ENCODE data around the gene TACC3. TPM values are rescaled to one million over a fixed set of nuclear protein-coding genes. Genes with fewer than 3 reads are reported as not detected.

TACC3 gene
- total RNA-seq, 1 donor from 2014 or later, result 91.4 TPM

GRCh38 chr4:1757836-1758235 lies 36.5 kb downstream of the TACC3 start:
- H3K27ac Mint-ChIP-seq, result no peak overlapping the region
- no peaks in the 10 kb centered on the region for H3K9me3 Mint-ChIP-seq
- H3K27me3 Mint-ChIP-seq, result no peaks in the 10 kb centered on the region
- no peak for TF ChIP-seq CTCF (conservative IDR thresholded peaks at IDR 0.05)
- no peaks in the 10 kb centered on the region for H3K4me1 Mint-ChIP-seq (ENCODE audit: unreplicated experiment)
- no peak for DNase-seq (ENCODE audit: extremely low spot score, unreplicated experiment)
- no peaks in the 10 kb centered on the region for H3K36me3 Mint-ChIP-seq
- no peak overlapping the region for H3K4me3 Mint-ChIP-seq

GRCh38 chr4:1758306-1759121 lies 37.2 kb downstream of the TACC3 start:
- Mint-ChIP-seq H3K36me3 (no peaks in the 10 kb centered on the region), H3K4me1 (ENCODE audit: unreplicated experiment) (no peaks in the 10 kb centered on the region), H3K9me3 (no peaks in the 10 kb centered on the region), H3K27me3 (no peaks in the 10 kb centered on the region), H3K4me3 (no peak overlapping the region), H3K27ac (no peak overlapping the region)
- no peak for DNase-seq (ENCODE audit: extremely low spot score, unreplicated experiment)
- no peak for TF ChIP-seq CTCF (conservative IDR thresholded peaks at IDR 0.05)

GRCh38 chr4:1759170-1759817 lies 38.0 kb downstream of the TACC3 start:
- Mint-ChIP-seq H3K27me3 (no peaks in the 10 kb centered on the region), H3K36me3 (no peaks in the 10 kb centered on the region), H3K9me3 (no peaks in the 10 kb centered on the region), H3K4me3 (no peak overlapping the region), H3K27ac (no peak overlapping the region), H3K4me1 (ENCODE audit: unreplicated experiment) (no peaks in the 10 kb centered on the region)
- no peak for DNase-seq (ENCODE audit: extremely low spot score, unreplicated experiment)
- no peak for TF ChIP-seq CTCF (conservative IDR thresholded peaks at IDR 0.05)

GRCh38 chr4:1759818-1760223 lies 38.5 kb downstream of the TACC3 start:
- H3K4me3 Mint-ChIP-seq, result no peak overlapping the region
- H3K27ac Mint-ChIP-seq, result no peak overlapping the region
- no peak for DNase-seq (ENCODE audit: extremely low spot score, unreplicated experiment)
- TF ChIP-seq CTCF (conservative IDR thresholded peaks at IDR 0.05), result no peak
- no peaks in the 10 kb centered on the region for H3K9me3 Mint-ChIP-seq
- H3K36me3 Mint-ChIP-seq, result no peaks in the 10 kb centered on the region
- H3K4me1 Mint-ChIP-seq (ENCODE audit: unreplicated experiment), result no peaks in the 10 kb centered on the region
- H3K27me3 Mint-ChIP-seq, result no peaks in the 10 kb centered on the region

GRCh38 chr4:1760521-1761071 lies 39.3 kb downstream of the TACC3 start:
- Mint-ChIP-seq H3K4me1 (ENCODE audit: unreplicated experiment) (no peaks in the 10 kb centered on the region), H3K27ac (no peak overlapping the region), H3K9me3 (no peaks in the 10 kb centered on the region), H3K36me3 (no peaks in the 10 kb centered on the region), H3K27me3 (no peaks in the 10 kb centered on the region), H3K4me3 (no peak overlapping the region)
- DNase-seq (ENCODE audit: extremely low spot score, unreplicated experiment), result no peak
- TF ChIP-seq CTCF (conservative IDR thresholded peaks at IDR 0.05), result no peak

Data from type B pancreatic cell (in vitro differentiated cells).